CD14-positive monocyte (primary cell): Measurements from ENCODE around the gene LIM2. TPM values are rescaled to one million over a fixed set of nuclear protein-coding genes. Genes with fewer than 3 reads are reported as not detected.
"Not testable (repeated sequence)": the region's sequence is repeated elsewhere in the genome, so short reads cannot be mapped to it uniquely, and the experiment has no call there.

Experiments used
- DNase-seq, 3 donors: peaks; one replicate each; pipeline ENCODE4 v3.0.0-alpha.2; 2011 to 2022
- H2AFZ ChIP-seq: 2 replicates; pipeline ENCODE4 v1.6.0; 2012; ENCODE audit warnings: mild to moderate bottlenecking, low read depth, low read length, inconsistent platforms; ENCODE audit not compliant: insufficient read depth, poor library complexity, severe bottlenecking
- H3K27ac ChIP-seq, 2 donors: 1 replicate in 1 of 2; 2 replicates in 1 of 2; pipeline ENCODE4 v1.5.1; 2012 to 2013; ENCODE audit warnings: low read length in 2 of 2, control low read depth in 1 of 2, inconsistent platforms in 1 of 2, low read depth in 1 of 2, mild to moderate bottlenecking in 1 of 2
- H3K27me3 ChIP-seq, 2 donors: one replicate each; pipeline versions ENCODE4 v1.6.0 to v1.6.1; 2011 to 2013; ENCODE audit warnings: low read length in 2 of 2; ENCODE audit not compliant: control insufficient read depth in 2 of 2, insufficient read depth in 2 of 2
- H3K36me3 ChIP-seq, 2 donors: replicated peaks in 1 of 2; 1 replicate in 1 of 2; 2 replicates in 1 of 2; pipeline versions ENCODE4 v1.5.1 to v1.6.1; 2012 to 2013; ENCODE audit warnings: low read length in 2 of 2, control low read depth in 1 of 2, inconsistent platforms in 1 of 2, mild to moderate bottlenecking in 1 of 2; ENCODE audit not compliant: insufficient read depth in 2 of 2, control insufficient read depth in 1 of 2
- H3K4me1 ChIP-seq, 2 donors: 1 replicate in 1 of 2; 2 replicates in 1 of 2; pipeline versions ENCODE4 v1.5.1 to v1.6.1; 2012 to 2013; ENCODE audit warnings: low read length in 2 of 2, control low read depth in 1 of 2, inconsistent platforms in 1 of 2, mild to moderate bottlenecking in 1 of 2, moderate library complexity in 1 of 2; ENCODE audit not compliant: insufficient read depth in 2 of 2, control insufficient read depth in 1 of 2
- H3K4me2 ChIP-seq: replicated peaks from 2 replicates; pipeline ENCODE3; 2012; ENCODE audit warnings: low read length, moderate library complexity, mild to moderate bottlenecking; ENCODE audit not compliant: poor library complexity, severe bottlenecking; ENCODE audit errors: extremely low read depth
- H3K4me3 ChIP-seq, 3 experiments: fragments of 200-600 bp in 1 of 3; sonication (generic) in 1 of 3; replicated peaks in 1 of 3; 1 replicate in 2 of 3; 2 replicates in 1 of 3; pipeline ENCODE4 v1.5.1; 2011 to 2013; ENCODE audit warnings: low read length in 3 of 3, mild to moderate bottlenecking in 3 of 3, control low read depth in 2 of 3, low read depth in 2 of 3, inconsistent platforms in 1 of 3, moderate library complexity in 1 of 3
- H3K79me2 ChIP-seq: 2 replicates; pipeline ENCODE4 v1.6.0; 2012; ENCODE audit warnings: mild to moderate bottlenecking, control low read depth, inconsistent platforms, low read length, moderate library complexity; ENCODE audit not compliant: insufficient read depth
- H3K9ac ChIP-seq: 2 replicates; pipeline ENCODE4 v1.6.0; 2017; ENCODE audit warnings: low read length, mild to moderate bottlenecking; ENCODE audit not compliant: insufficient read depth, poor library complexity, severe bottlenecking
- H3K9me3 ChIP-seq, 2 donors: replicated peaks in 1 of 2; 1 replicate in 1 of 2; 2 replicates in 1 of 2; pipeline versions ENCODE4 v1.5.1 to v1.6.1; 2012 to 2013; ENCODE audit warnings: low read length in 2 of 2, control low read depth in 1 of 2; ENCODE audit not compliant: control insufficient read depth in 1 of 2, insufficient read depth in 1 of 2
- H4K20me1 ChIP-seq: 2 replicates; pipeline ENCODE4 v1.6.0; 2012; ENCODE audit warnings: mild to moderate bottlenecking, low read length, control low read depth, moderate library complexity; ENCODE audit not compliant: insufficient read depth
- H3K27ac Mint-ChIP-seq, 7 donors: one replicate each; pipeline ENCODE4 v1.8.0; 2020; ENCODE audit warnings: mild to moderate bottlenecking in 7 of 7, mixed read lengths in 7 of 7, moderate library complexity in 6 of 7, inconsistent platforms in 2 of 7
- H3K27me3 Mint-ChIP-seq, 3 donors: one replicate each; pipeline ENCODE4 v1.8.0; 2021 to 2022; ENCODE audit warnings: low read depth in 3 of 3, mild to moderate bottlenecking in 3 of 3, mixed read lengths in 3 of 3, moderate library complexity in 3 of 3, inconsistent platforms in 1 of 3
- H3K36me3 Mint-ChIP-seq, 2 donors: one replicate each; pipeline ENCODE4 v1.8.0; 2020; ENCODE audit warnings: mixed read lengths in 2 of 2, inconsistent platforms in 1 of 2, mild to moderate bottlenecking in 1 of 2
- H3K4me1 Mint-ChIP-seq: one replicate; pipeline ENCODE4 v1.8.0; 2020; ENCODE audit warnings: mild to moderate bottlenecking, mixed read lengths
- H3K4me3 Mint-ChIP-seq, 2 donors: one replicate each; pipeline ENCODE4 v1.8.0; 2020; ENCODE audit warnings: mild to moderate bottlenecking in 2 of 2, mixed read lengths in 2 of 2, moderate library complexity in 1 of 2
- H3K9me3 Mint-ChIP-seq, 7 donors: one replicate each; pipeline ENCODE4 v1.8.0; 2020 to 2022; ENCODE audit warnings: mixed read lengths in 7 of 7, mild to moderate bottlenecking in 6 of 7, moderate library complexity in 6 of 7, inconsistent platforms in 2 of 7
- WGBS: methylation state at CpG from one replicate; pipeline ENCODE4 v1.1.5; 2013; ENCODE audit warnings: missing lambda C conversion rate; ENCODE audit not compliant: insufficient coverage; 5-methylcytosine and 5-hydroxymethylcytosine counted together
- intact Hi-C, 2 donors: fragments of 100-400 bp; cut with micrococcal nuclease; formaldehyde crosslinking; loops; one replicate each; pipeline versions ENCODE4 v1.15.0 to v1.15.1; 2023
- polyA plus RNA-seq, 3 donors: library from polyadenylated mRNA; depleted of rRNA in 1 of 3; unstranded in 2 of 3; stranded (reverse) in 1 of 3; fragments of 300-500 nt in 2 of 3; fragments of >200 nt in 1 of 3; fragmentation: Illumina TruSeq in 2 of 3; gene quantifications; 1 replicate in 2 of 3; 2 replicates in 1 of 3; pipeline ENCODE4 v1.2.3, GENCODE V29; 2012 to 2021
- TF ChIP-seq, protein P1 (sequence below): fragments of 200-600 bp; IDR thresholded peaks from one replicate; pipeline ENCODE4 v1.8.0; 2022; ENCODE audit warnings: antibody characterized with exemption, mild to moderate bottlenecking

LIM2 gene
- polyA plus RNA-seq, 3 donors = not detected

- H3K4me3 Mint-ChIP-seq = no peak overlapping the region
- TF ChIP-seq, protein P1, sequence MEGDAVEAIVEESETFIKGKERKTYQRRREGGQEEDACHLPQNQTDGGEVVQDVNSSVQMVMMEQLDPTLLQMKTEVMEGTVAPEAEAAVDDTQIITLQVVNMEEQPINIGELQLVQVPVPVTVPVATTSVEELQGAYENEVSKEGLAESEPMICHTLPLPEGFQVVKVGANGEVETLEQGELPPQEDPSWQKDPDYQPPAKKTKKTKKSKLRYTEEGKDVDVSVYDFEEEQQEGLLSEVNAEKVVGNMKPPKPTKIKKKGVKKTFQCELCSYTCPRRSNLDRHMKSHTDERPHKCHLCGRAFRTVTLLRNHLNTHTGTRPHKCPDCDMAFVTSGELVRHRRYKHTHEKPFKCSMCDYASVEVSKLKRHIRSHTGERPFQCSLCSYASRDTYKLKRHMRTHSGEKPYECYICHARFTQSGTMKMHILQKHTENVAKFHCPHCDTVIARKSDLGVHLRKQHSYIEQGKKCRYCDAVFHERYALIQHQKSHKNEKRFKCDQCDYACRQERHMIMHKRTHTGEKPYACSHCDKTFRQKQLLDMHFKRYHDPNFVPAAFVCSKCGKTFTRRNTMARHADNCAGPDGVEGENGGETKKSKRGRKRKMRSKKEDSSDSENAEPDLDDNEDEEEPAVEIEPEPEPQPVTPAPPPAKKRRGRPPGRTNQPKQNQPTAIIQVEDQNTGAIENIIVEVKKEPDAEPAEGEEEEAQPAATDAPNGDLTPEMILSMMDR = peak; percentile 100
- H3K9me3 Mint-ChIP-seq = peaks cover 0 to 13% (median 1%) of the 10 kb centered on the region in 7 donors
- H3K36me3 Mint-ChIP-seq = peaks cover 0 to 2% of the 10 kb centered on the region in 2 donors
- H4K20me1 ChIP-seq = no peaks in the 10 kb centered on the region
- H3K27me3 ChIP-seq = peaks cover 0 to 9% of the 10 kb centered on the region in 2 donors
- no peak overlapping the region for H3K27ac ChIP-seq
- peak overlapping the region; percentile 15 for H3K4me2 ChIP-seq
- no peak overlapping the region for H3K4me3 ChIP-seq
- intact Hi-C loops = loop anchor here (2.0 to 10.0 kb wide), 3 partner anchors 15 to 403 kb away; no protein-coding TSS in a partner anchor
- no peaks in the 10 kb centered on the region for H3K9me3 ChIP-seq
- peaks cover 42% of the 10 kb centered on the region for H3K4me1 Mint-ChIP-seq
- H3K79me2 ChIP-seq = no peaks in the 10 kb centered on the region
- H3K9ac ChIP-seq = no peak overlapping the region
- no peak overlapping the region for H2AFZ ChIP-seq
- H3K27me3 Mint-ChIP-seq = peaks cover 9 to 24% (median 18%) of the 10 kb centered on the region in 3 donors
- no peaks in the 10 kb centered on the region for H3K36me3 ChIP-seq
- 3% methylated on average over 18 of the region's 19 CpGs for WGBS
- H3K4me1 ChIP-seq = peaks cover 48 to 55% of the 10 kb centered on the region in 2 donors
- H3K27ac Mint-ChIP-seq = no peak overlapping the region
- DNase-seq = peak; percentile 81 to 84 (median 82)
Measured at GRCh38 chr19:51422053-51422448, 34.3 kb upstream of the LIM2 start.

GRCh38 chr19:51421229-51422052, 33.7 kb upstream of the LIM2 start:
- WGBS = 2% methylated on average over 29 of the region's 39 CpGs
- peaks cover 9 to 24% (median 18%) of the 10 kb centered on the region in 3 donors for H3K27me3 Mint-ChIP-seq
- Histone ChIP-seq H3K36me3 (no peaks in the 10 kb centered on the region), H3K27me3 (peaks cover 0 to 9% of the 10 kb centered on the region in 2 donors), H2AFZ (no peak overlapping the region), H3K4me3 (peak overlapping the region in 1 of 3 experiments; percentile 11), H3K4me1 (peaks cover 48 to 55% of the 10 kb centered on the region in 2 donors), H3K9me3 (no peaks in the 10 kb centered on the region), H3K9ac (no peak overlapping the region), H3K27ac (no peak overlapping the region), H3K4me2 (peak overlapping the region; percentile 15), H4K20me1 (no peaks in the 10 kb centered on the region), H3K79me2 (peaks cover under 1% of the 10 kb centered on the region)
- peaks cover 0 to 13% (median 1%) of the 10 kb centered on the region in 7 donors for H3K9me3 Mint-ChIP-seq
- peak overlapping the region in 1 of 2 donors; percentile 59 for H3K4me3 Mint-ChIP-seq
- H3K4me1 Mint-ChIP-seq = peaks cover 42% of the 10 kb centered on the region
- DNase-seq = no peak
- H3K27ac Mint-ChIP-seq = no peak overlapping the region
- TF ChIP-seq, protein P1 = no peak
- intact Hi-C loops = loop anchor here (2.0 to 10.0 kb wide), 3 partner anchors 15 to 403 kb away; no protein-coding TSS in a partner anchor
- peaks cover 0 to 2% of the 10 kb centered on the region in 2 donors for H3K36me3 Mint-ChIP-seq

- H3K79me2 ChIP-seq, H4K20me1 ChIP-seq, H2AFZ ChIP-seq, H3K36me3 ChIP-seq, H3K9me3 ChIP-seq, H3K9ac ChIP-seq, H3K36me3 Mint-ChIP-seq, H3K27me3 ChIP-seq, H3K4me3 ChIP-seq, H3K4me2 ChIP-seq, H3K4me3 Mint-ChIP-seq, DNase-seq, H3K27ac ChIP-seq, H3K27ac Mint-ChIP-seq: not testable (repeated sequence)
- peaks cover 51 to 57% of the 10 kb centered on the region in 2 donors for H3K4me1 ChIP-seq
- peaks cover 9 to 22% (median 19%) of the 10 kb centered on the region in 3 donors for H3K27me3 Mint-ChIP-seq
- peaks cover 0 to 13% (median 1%) of the 10 kb centered on the region in 7 donors for H3K9me3 Mint-ChIP-seq
- intact Hi-C loops = loop anchor here in 1 of 2 donors (10.0 kb wide), 1 partner anchor 404 kb away; no protein-coding TSS in a partner anchor
- H3K4me1 Mint-ChIP-seq = peaks cover 43% of the 10 kb centered on the region
- WGBS = 92% methylated on average over 5 of the region's 11 CpGs
Measured at GRCh38 chr19:51420511-51420910, 32.7 kb upstream of the LIM2 start.
